GM19328 (cell line): ENCODE data around the gene LHX3.

Experiments used
- ATAC-seq: cut with Tn5 transposase; IDR thresholded peaks from one replicate; pipeline ENCODE4 v1.9.1; 2021; ENCODE audit warnings: mild to moderate bottlenecking, moderate library complexity; ENCODE audit not compliant: unreplicated experiment

Gene LHX3

GRCh38 chr9:136204838-136205706 is at the start of gene LHX3:
Gene LHX3, minus strand, starts transcription at chr9:136205128. Its CDS starts 116 bp downstream, at chr9:136205012.
- ATAC-seq = no peak

DNA sequence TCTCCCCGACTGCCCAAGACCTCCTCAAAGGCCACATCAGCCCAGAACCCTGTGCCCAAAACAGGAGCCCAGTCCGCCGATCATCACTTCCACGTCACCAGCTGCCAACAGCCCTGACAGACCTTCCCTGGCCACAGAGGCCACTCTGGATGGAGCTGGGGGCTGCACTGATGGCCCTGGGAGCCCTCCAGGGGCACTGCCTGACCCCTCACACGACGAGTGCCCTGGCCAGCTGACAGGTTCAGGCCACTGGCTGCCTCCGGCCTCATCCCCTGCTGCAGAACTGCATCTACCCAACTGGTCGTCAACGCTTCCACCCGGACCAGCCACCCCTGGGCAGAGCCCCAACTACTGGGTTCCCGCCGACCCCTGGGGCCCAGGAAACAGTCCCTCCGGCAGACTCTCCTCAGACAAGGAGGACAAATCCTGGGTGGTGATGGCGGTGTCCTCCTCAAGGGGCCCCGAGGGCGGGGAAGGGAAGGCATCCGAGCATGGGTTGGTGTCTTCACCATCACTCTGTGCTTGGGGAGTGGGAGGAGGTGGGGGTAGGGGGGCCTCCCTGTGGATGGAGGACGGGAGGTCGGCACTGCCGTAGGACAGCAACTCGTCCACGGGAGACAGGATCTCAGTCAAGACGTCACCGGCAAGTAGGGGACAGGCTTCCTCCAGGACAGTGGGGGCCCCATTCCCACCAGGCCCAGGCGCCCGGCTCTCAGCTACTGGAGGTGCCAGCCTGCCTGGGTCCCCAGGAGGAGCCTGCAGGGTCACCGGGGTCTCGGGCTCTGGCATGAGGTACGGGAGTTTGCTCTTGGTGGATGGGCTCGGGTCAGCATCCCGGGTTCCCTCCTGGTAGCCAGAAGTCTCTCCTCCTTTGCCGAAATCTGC is 48.6 kb upstream of the LHX3 start:
- no peak for ATAC-seq

DNA sequence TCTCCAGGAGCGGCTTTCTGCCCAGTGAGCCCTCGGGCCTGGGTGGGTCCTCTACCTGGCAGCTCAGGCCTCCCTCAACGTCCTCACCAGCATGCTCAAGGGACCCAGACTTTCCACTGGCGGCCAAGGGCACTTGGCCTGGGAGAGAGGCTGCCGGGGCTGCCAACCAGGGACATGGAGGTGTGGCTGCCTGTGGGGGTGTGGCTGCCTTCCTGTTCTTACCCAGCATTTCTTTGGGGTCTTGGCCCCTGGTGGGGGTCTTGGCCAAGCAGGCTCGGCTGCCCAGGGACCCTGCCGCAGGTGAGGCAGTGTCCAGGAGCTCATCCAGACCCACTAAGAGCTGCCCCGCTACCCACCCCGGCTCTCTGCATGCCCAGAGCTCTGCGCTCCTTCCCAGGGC is 47.9 kb upstream of the LHX3 start:
- no peak for ATAC-seq

GRCh38 chr9:136252281-136252680 is 47.4 kb upstream of the LHX3 start:
- ATAC-seq = no peak

GRCh38 chr9:136251264-136252115 is 46.6 kb upstream of the LHX3 start:
- no peak for ATAC-seq

GRCh38 chr9:136250676-136251075 is 45.7 kb upstream of the LHX3 start:
- no peak for ATAC-seq

DNA sequence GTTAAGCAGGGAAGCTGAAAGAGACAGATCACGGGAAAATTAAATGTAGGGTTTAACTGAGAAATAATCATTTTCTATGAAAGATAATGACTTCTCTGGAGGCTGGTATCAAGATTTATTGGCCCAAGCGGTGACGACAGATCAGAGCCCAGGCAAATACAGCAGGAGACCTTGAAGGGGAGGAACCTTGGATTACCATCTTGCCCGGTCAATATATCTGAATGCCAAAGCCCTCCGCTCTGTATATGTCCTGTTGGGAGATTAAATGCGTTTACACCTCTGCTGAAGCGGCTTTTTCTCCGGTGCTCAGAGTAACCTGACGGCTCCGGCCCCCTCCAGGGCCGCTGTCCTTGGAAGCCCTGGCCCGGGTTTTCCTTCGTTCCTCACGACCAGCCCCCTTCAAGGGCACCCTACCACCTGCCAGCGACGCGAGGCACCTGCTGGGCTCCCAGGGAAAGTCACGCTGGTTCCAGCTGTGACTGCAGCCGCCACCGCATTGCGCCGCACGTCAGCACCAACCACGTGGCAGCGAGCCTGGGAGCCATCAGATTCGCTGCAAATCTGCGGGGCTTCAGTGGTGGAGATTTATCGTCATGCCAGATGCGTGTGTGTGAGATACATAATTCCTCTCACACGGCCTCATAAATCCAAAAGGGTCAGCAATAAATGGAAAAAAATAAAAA is 45.1 kb upstream of the LHX3 start:
- ATAC-seq = no peak

DNA sequence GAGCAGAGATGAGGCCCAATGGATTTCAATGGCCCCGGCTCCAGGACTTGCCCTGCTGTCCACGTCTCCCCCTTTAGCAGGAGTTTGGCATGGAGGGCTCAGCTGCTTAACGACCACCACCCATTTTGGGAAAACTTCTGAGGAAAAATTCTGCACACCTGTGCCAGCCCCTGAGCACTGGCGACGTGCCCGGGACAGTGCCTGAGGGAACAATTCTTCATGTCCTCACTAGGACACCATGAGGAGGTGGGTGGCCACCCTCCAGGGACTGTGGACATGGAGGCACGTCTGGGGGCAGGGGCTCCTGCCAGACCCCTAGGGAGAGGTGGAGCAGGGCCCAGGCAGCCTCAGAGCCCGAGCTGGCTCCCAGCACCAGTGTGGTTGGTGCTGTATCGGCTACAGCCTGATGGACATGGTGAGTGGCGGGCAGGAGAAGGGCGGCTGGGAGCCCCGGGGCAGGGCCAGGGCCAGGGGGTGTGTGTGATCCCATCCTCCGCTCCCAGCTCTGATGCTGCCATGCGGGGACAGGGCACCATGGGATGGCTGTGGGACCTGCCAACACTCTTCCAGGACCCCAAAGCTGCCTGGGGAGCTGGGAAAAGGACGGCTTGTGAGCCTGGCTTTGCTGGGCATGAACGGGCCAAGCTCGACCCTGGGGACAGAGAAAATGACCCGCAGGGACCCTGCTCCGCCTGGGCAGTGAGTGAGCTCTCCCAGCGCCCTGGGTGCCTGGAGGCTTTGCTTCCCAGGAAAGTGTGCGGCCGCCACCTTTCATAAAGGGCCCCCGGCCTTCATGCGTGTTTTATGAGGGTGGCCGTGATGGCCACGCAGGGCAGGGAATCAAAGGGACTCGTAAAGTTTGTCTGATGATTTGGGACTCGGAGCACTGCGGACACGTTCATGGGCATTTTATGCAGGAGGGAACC is 44.3 kb upstream of the LHX3 start:
- no peak for ATAC-seq

GRCh38 chr9:136247947-136248637 is 43.2 kb upstream of the LHX3 start:
- no peak for ATAC-seq

- ATAC-seq = no peak
Observed at GRCh38 chr9:136247551-136247916, 42.6 kb upstream of the LHX3 start.

DNA sequence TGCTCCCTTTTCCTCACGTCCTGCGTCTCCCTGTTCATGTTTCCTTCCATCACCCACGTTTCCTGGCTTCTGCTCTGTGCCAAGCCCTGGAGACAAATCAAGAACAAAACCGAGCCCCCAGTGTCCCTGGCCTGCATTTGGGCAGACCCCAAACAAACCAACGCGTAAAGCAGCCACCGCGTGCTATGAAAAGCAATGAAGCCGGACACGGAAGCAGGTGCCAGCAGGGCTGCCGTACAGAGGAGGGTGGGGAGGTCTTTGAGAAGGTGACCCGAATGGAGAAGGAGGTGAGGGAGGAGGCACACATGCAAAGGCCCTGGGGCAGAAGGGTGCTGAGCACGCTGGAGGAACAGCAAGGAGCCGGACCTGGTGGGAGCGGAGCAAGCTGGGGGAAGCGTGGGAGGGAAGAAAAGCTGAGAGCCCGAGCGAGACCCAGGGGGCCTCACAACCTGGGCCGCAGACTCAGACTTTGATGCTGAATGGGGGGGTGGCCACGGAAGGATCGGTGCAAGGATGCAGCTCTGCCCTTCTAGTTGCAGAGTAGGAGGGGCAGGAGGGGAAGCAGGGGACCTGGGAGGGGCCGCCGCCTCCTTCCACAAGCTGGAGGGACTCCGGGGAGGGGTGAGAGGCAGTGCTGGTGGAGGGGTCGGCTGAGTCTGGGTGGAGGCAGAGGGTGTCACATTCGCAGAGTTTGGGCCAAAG is 42.1 kb upstream of the LHX3 start:
- ATAC-seq = no peak

GRCh38 chr9:136245219-136246150 is 40.6 kb upstream of the LHX3 start, which contains the start of gene QSOX2:
Gene QSOX2, minus strand, starts transcription at chr9:136245812. Its CDS starts 9 bp downstream, at chr9:136245803.
- no peak for ATAC-seq

- ATAC-seq = no peak
Observed at GRCh38 chr9:136244969-136245218, 40.0 kb upstream of the LHX3 start.

- ATAC-seq = no peak
Observed at GRCh38 chr9:136244122-136244968, 39.4 kb upstream of the LHX3 start.

GRCh38 chr9:136243631-136244030 is 38.7 kb upstream of the LHX3 start:
- ATAC-seq = no peak

DNA sequence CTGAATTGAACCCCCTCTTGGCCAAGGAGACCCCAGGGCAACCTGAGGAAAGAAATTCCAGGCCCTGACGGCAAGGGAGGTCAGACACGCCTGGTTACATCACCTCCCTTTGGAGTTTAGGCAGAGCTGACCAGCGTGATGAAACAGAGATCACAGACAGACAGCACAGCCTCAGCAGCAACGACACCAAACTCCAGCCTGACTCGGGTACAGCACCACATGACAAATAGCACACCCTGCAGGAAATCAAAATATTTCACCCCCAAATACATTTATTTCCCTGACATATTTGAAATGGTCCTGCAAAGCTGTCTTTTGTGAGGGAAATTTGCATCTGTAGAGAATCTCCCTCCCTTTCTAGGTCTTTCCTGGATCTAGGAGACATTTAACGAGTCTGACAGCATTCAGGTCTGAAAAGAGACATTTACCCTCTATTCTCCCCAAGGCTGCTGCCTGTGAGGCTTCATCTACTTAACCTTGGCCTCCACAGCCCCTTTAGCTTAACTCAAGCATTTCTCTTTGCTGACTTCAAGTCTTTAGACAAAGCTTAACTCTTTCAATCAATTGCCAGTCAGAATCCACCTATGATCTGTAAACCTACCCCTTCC is 38.1 kb upstream of the LHX3 start:
- ATAC-seq = no peak
